Prostate gland (tissue), 2 donors: ENCODE measurements around the gene AK8. TPM values are rescaled to one million over a fixed set of nuclear protein-coding genes. Genes with fewer than 3 reads are reported as not detected.

Source experiments
- DNase-seq: peaks from one replicate; pipeline ENCODE4 v3.0.0-alpha.2; 2019; ENCODE audit warnings: low spot score
- H3K27ac ChIP-seq, 2 donors: fragments of 200-600 bp; sonication (generic); 2 replicates each; pipeline ENCODE4 v1.5.1; 2017 to 2019
- H3K27me3 ChIP-seq: fragments of 200-600 bp; sonication (generic); replicated peaks from 2 replicates; pipeline ENCODE4 v1.5.1; 2019; ENCODE audit not compliant: insufficient read depth
- H3K36me3 ChIP-seq, 2 donors: fragments of 200-600 bp; sonication (generic); 1 replicate in 1 of 2; 2 replicates in 1 of 2; pipeline versions ENCODE4 v1.5.1 to v1.8.1; 2017 to 2019
- H3K4me1 ChIP-seq: fragments of 200-600 bp; sonication (generic); replicated peaks from 2 replicates; pipeline ENCODE4 v1.5.1; 2019
- H3K4me3 ChIP-seq, 2 donors: fragments of 200-600 bp; sonication (generic); 2 replicates each; pipeline ENCODE4 v1.5.1; 2017 to 2019
- H3K9me3 ChIP-seq: fragments of 200-600 bp; sonication (generic); 2 replicates; pipeline ENCODE4 v1.5.1; 2017
- POLR2A ChIP-seq: fragments of 450-650 bp; IDR thresholded peaks from one replicate; pipeline ENCODE4 v1.6.1; 2016; ENCODE audit warnings: antibody characterized with exemption, mild to moderate bottlenecking
- POLR2AphosphoS5 ChIP-seq: sonication (generic); formaldehyde crosslinking; IDR thresholded peaks from one replicate; pipeline ENCODE4 v1.6.1; 2017; ENCODE audit warnings: antibody characterized with exemption
- WGBS: methylation state at CpG from one replicate; pipeline ENCODE4 v1.1.5; 2018; 5-methylcytosine and 5-hydroxymethylcytosine counted together
- intact Hi-C: fragments of 100-400 bp; cut with DNase I; formaldehyde crosslinking; loops from one replicate; pipeline ENCODE4 v1.14.2; 2022
- total RNA-seq, 2 donors: library from RNA; depleted of rRNA; stranded (reverse); fragments of >200 nt; gene quantifications; one replicate each; pipeline ENCODE4 v1.1.0, GENCODE V29; 2016
- TF ChIP-seq, protein P1 (sequence below), 4 experiments: fragments of 200-600 bp in 2 of 4; fragments of 450-650 bp in 2 of 4; sonication (generic) in 2 of 4; IDR thresholded peaks; 1 replicate in 3 of 4; 2 replicates in 1 of 4; pipeline ENCODE4 v1.5.1; 2016 to 2019; ENCODE audit warnings: antibody characterized with exemption in 4 of 4, mild to moderate bottlenecking in 2 of 4, moderate library complexity in 2 of 4

The AK8 gene
- total RNA-seq, 2 donors from 2014 or later = 3.3 to 4.1 TPM

- peaks cover 0 to 6% of the 10 kb centered on the region in 2 donors for H3K36me3 ChIP-seq
- no peaks in the 10 kb centered on the region for H3K9me3 ChIP-seq
- 97% methylated on average over 6 of the region's 6 CpGs for WGBS
- no peak overlapping the region for H3K27ac ChIP-seq
- no peak for TF ChIP-seq POLR2AphosphoS5
- TF ChIP-seq POLR2A = no peak
- TF ChIP-seq, protein P1, sequence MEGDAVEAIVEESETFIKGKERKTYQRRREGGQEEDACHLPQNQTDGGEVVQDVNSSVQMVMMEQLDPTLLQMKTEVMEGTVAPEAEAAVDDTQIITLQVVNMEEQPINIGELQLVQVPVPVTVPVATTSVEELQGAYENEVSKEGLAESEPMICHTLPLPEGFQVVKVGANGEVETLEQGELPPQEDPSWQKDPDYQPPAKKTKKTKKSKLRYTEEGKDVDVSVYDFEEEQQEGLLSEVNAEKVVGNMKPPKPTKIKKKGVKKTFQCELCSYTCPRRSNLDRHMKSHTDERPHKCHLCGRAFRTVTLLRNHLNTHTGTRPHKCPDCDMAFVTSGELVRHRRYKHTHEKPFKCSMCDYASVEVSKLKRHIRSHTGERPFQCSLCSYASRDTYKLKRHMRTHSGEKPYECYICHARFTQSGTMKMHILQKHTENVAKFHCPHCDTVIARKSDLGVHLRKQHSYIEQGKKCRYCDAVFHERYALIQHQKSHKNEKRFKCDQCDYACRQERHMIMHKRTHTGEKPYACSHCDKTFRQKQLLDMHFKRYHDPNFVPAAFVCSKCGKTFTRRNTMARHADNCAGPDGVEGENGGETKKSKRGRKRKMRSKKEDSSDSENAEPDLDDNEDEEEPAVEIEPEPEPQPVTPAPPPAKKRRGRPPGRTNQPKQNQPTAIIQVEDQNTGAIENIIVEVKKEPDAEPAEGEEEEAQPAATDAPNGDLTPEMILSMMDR (IDR thresholded peaks at IDR 0.05) = no peak
- H3K4me3 ChIP-seq = no peak overlapping the region
- intact Hi-C loops = no loop called here
- no peaks in the 10 kb centered on the region for H3K4me1 ChIP-seq
- DNase-seq = no peak
- no peaks in the 10 kb centered on the region for H3K27me3 ChIP-seq
Observed at GRCh38 chr9:132914924-132915323, 36.8 kb upstream of the AK8 start.

GRCh38 chr9:132912131-132912530 is 34.0 kb upstream of the AK8 start:
- Histone ChIP-seq H3K9me3 (no peaks in the 10 kb centered on the region), H3K4me1 (no peaks in the 10 kb centered on the region), H3K27me3 (no peaks in the 10 kb centered on the region), H3K36me3 (peaks cover 0 to 6% of the 10 kb centered on the region in 2 donors), H3K27ac (no peak overlapping the region), H3K4me3 (no peak overlapping the region)
- DNase-seq = no peak
- TF ChIP-seq POLR2A = no peak
- TF ChIP-seq POLR2AphosphoS5 = no peak
- TF ChIP-seq, protein P1 (IDR thresholded peaks at IDR 0.05) = no peak
- intact Hi-C loops = no loop called here
- WGBS = 95% methylated on average over 4 of the region's 4 CpGs

- no peak for DNase-seq
- 95% methylated on average over 6 of the region's 6 CpGs for WGBS
- no peak overlapping the region for H3K27ac ChIP-seq
- intact Hi-C loops = no loop called here
- TF ChIP-seq POLR2AphosphoS5 = no peak
- TF ChIP-seq POLR2A = no peak
- TF ChIP-seq, protein P1 (IDR thresholded peaks at IDR 0.05) = no peak
- no peaks in the 10 kb centered on the region for H3K4me1 ChIP-seq
- no peaks in the 10 kb centered on the region for H3K9me3 ChIP-seq
- H3K27me3 ChIP-seq = no peaks in the 10 kb centered on the region
- H3K4me3 ChIP-seq = no peak overlapping the region
- peaks cover 0 to 6% of the 10 kb centered on the region in 2 donors for H3K36me3 ChIP-seq
Observed at GRCh38 chr9:132910376-132910775, 32.3 kb upstream of the AK8 start.

GRCh38 chr9:132909311-132909710 is 31.2 kb upstream of the AK8 start:
- H3K36me3 ChIP-seq = peaks cover 0 to 6% of the 10 kb centered on the region in 2 donors

DNA sequence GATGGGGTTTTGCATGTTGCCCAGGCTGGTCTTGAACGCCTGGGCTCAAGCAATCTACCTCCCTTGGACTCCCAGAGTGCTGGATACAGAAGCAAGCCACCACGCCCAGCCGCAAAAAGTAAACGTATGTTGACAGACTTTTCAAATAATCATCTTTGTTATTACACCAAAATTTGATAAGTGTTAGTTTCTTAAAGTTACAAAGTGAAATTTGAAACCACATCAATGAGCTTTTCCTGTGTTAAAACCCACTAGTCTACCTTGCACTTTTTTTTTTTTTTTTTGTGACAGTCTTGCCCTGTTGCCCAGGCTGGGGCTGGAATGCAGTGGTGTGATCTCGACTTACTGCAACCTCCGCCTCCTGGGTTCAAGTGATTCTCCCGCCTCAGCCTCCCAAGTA is 30.6 kb upstream of the AK8 start:
- no peaks in the 10 kb centered on the region for H3K9me3 ChIP-seq
- no peak overlapping the region for H3K4me3 ChIP-seq
- 83% methylated on average over 7 of the region's 7 CpGs for WGBS
- H3K27ac ChIP-seq = no peak overlapping the region
- DNase-seq = no peak
- H3K36me3 ChIP-seq = peaks cover 0 to 6% of the 10 kb centered on the region in 2 donors
- no peaks in the 10 kb centered on the region for H3K4me1 ChIP-seq
- no peaks in the 10 kb centered on the region for H3K27me3 ChIP-seq
- TF ChIP-seq, protein P1 (IDR thresholded peaks at IDR 0.05) = no peak
- TF ChIP-seq POLR2A (no peak), POLR2AphosphoS5 (no peak)
- intact Hi-C loops = no loop called here

More at GRCh38 chr9:132909311-132909710, 31.2 kb upstream of the AK8 start:
- 63% methylated on average over 2 of the region's 2 CpGs for WGBS
- Histone ChIP-seq H3K27ac (no peak overlapping the region), H3K4me1 (no peaks in the 10 kb centered on the region), H3K9me3 (no peaks in the 10 kb centered on the region), H3K4me3 (no peak overlapping the region), H3K27me3 (no peaks in the 10 kb centered on the region)
- DNase-seq = no peak
- TF ChIP-seq, protein P1 (IDR thresholded peaks at IDR 0.05) = no peak
- no peak for TF ChIP-seq POLR2AphosphoS5
- TF ChIP-seq POLR2A = no peak
- intact Hi-C loops = no loop called here
